ENCODE results near the gene HHEX.

Gene HHEX

DNA sequence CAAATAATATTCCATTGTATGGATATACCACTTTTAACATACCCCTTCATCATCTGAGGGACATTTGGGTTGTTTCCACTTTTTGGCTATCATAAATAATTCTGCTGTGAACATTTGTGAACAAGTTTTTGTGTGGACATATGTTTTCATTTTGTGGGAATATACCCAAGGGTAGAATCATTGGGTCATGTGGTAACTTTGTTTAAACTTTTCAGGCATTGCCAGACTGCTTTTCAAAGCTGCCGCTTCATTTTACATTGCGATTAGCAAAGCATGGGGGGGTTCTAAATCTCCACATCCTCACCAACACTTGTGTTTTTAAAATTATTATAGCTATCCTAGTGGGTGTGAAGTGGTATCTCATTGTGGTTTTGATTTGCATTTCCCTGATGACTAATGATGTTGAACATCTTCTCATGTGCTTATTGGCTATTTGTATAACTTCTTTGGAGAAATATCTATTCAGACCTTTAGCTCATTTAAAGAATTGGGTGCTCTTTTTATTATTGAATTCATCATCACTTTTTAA lies 8.4 kb upstream of the HHEX start:
- CTCF ChIA-PET = interaction anchor here (1.1 to 3.0 kb wide), 3 partner anchors 10 to 13 kb away, joined by 3 to 10 read pairs (median 3); no protein-coding TSS in a partner anchor
- TF ChIP-seq, protein P1, sequence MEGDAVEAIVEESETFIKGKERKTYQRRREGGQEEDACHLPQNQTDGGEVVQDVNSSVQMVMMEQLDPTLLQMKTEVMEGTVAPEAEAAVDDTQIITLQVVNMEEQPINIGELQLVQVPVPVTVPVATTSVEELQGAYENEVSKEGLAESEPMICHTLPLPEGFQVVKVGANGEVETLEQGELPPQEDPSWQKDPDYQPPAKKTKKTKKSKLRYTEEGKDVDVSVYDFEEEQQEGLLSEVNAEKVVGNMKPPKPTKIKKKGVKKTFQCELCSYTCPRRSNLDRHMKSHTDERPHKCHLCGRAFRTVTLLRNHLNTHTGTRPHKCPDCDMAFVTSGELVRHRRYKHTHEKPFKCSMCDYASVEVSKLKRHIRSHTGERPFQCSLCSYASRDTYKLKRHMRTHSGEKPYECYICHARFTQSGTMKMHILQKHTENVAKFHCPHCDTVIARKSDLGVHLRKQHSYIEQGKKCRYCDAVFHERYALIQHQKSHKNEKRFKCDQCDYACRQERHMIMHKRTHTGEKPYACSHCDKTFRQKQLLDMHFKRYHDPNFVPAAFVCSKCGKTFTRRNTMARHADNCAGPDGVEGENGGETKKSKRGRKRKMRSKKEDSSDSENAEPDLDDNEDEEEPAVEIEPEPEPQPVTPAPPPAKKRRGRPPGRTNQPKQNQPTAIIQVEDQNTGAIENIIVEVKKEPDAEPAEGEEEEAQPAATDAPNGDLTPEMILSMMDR (IDR thresholded peaks at IDR 0.05; ENCODE audit: control extremely low read depth, extremely low read depth, low read depth, missing control alignments) = no peak
- no peak for DNase-seq (ENCODE audit: extremely low spot score)
- POLR2A ChIA-PET = no interaction called here

DNA sequence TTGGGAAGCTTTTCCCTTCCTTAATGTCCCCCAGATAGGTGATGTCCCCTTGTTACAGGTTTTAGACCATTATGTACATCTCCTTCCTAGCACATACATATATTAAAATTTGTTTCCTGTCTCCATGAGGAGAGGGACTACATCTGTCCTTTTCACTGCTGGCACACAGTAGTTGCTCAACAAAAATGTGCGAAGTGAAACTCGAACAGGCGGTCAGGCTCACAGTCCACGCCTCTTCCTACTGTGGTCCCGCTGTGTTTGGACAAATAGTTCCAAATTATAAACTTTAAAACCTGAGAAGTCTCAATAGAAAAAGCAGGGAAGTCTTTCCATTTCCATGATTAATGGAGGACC lies 1.2 kb upstream of the HHEX start:
- CTCF ChIA-PET = interaction anchor here (1.1 to 1.8 kb wide), 3 partner anchors 14 to 74 kb away, joined by 3 to 7 read pairs (median 3); no protein-coding TSS in a partner anchor
- POLR2A ChIA-PET = no interaction called here
- DNase-seq (ENCODE audit: extremely low spot score) = no peak
- TF ChIP-seq, protein P1 (IDR thresholded peaks at IDR 0.05; ENCODE audit: control extremely low read depth, extremely low read depth, low read depth, missing control alignments) = no peak

DNA sequence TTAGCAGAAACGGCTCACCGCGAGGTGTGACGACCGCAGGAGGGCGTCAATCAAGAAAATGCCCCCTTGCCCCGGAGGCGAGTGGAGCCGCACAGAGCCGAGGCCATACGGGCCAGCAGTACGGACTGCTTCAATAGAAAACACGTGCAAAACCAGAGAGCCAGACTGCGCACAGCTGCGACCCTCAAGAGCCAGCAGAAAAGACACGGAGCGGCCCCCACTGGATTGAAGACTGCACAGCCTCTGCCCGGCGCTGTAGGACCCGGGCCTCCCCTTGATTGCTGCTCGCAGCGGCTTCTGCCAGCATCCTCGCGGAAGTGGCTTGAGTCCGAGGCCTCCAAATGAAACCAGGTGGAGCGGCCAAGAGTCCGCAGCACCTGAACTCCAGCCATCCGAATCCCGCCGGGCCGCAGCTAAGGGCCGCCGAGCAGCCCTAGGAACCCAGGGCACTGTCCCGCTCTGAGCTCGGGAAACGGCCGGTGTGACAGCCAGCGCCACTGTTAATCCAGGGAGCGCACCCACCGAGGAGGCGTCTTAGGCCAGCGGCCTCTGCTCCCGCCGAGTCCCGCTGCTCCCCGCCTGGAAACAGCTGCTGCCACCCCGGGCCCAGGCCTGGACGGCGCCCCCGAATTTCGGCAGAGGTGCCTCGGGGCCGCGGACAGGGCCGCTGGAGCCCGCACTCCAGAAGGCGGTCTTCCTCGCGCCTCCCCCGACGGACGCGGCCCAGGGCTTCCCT lies 660 bp upstream of the HHEX start:
- TF ChIP-seq, protein P1 (IDR thresholded peaks at IDR 0.05; ENCODE audit: control extremely low read depth, extremely low read depth, low read depth, missing control alignments) = no peak
- DNase-seq (ENCODE audit: extremely low spot score) = peak; percentile 36
- POLR2A ChIA-PET = interaction anchor here (0.6 kb wide), 2 partner anchors 34 to 186 kb away, joined by 4 to 6 read pairs; no protein-coding TSS in a partner anchor
- CTCF ChIA-PET = interaction anchor here (1.6 to 1.8 kb wide), 2 partner anchors 11 to 14 kb away, joined by 4 to 7 read pairs; no protein-coding TSS in a partner anchor

DNA sequence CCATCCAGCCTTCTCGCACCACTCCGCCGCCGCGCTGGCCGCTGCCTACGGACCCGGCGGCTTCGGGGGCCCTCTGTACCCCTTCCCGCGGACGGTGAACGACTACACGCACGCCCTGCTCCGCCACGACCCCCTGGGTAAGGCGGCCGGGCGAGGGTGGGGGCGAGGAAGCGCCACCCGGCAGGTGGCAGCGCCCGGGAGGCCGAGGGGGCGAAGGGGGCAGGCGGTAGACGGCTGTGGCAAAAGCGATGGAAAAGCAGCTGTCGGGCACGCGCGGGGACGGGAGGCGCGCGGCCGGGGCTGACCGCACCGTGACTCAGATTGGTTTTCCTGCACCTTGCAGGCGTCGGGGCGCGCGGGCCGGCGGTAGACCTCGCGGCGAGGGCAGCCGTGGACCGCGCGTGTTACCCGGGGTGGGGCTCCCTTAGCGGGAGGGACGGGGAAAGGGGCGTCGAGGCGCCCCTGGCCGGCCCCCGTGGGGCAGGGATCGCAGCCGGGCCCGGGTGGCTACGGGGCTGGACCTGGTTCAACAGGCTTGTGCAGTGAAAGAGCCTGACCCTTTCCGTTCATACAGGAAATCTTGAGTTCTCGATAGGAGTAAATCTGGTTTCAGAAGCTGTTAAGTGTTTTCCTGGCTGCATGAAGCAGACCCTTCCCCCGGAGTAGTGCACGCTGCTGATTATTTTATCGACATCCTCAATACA lies 608 bp downstream of the HHEX start:
- peak; percentile 45 for DNase-seq (ENCODE audit: extremely low spot score)
- CTCF ChIA-PET = interaction anchor here (1.6 to 3.3 kb wide), 3 partner anchors 10 to 51 kb away, joined by 4 to 8 read pairs (median 7); no protein-coding TSS in a partner anchor
- POLR2A ChIA-PET = interaction anchor here (1.1 kb wide), 1 partner anchor 158 kb away, joined by 3 read pairs; the partner anchor contains the start of gene EXOC6

DNA sequence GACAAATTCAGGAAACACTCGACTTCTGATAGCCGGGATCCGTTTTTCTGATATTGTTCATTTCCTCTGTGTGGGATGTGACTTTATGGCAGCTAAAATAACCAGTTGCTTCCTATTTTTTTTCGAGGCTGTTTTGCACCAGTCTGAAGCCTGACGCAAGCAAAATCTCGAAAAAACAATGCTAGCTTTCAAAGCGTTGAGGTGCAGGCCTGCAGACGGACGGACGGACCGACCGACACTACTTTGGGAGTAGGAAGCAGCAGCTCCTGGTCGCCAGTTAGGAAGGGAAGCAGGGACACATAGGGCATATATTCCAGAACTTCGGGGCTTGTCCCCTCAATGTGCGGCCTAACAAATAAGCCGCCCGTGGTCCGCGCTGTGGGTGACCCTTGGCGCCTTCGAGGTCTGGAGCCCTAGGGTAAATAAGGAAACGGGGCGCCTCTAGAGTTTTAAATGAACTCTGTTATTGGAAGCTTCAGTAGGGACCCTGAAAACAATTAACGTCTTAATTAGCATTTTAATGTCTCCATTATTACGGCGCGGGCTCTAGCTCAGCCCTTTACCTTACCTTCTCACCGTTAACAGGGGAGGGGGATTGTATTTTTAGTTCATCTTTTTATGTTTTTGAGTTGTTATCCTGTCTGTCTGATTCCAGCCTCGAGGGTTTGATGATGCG lies 1.3 kb downstream of the HHEX start:
- CTCF ChIA-PET = interaction anchor here (0.7 to 3.3 kb wide), 2 partner anchors 10 to 50 kb away, joined by 3 to 8 read pairs; no protein-coding TSS in a partner anchor
- POLR2A ChIA-PET = interaction anchor here (1.1 kb wide), 1 partner anchor 157 kb away, joined by 3 read pairs; the partner anchor contains the start of gene EXOC6
- TF ChIP-seq, protein P1 (IDR thresholded peaks at IDR 0.05; ENCODE audit: control extremely low read depth, extremely low read depth, low read depth, missing control alignments) = no peak
- DNase-seq (ENCODE audit: extremely low spot score) = no peak

More for the DNA sequence above, 608 bp downstream of the HHEX start:
- TF ChIP-seq, protein P1 (IDR thresholded peaks at IDR 0.05; ENCODE audit: control extremely low read depth, extremely low read depth, low read depth, missing control alignments) = no peak
